Measurements from ENCODE around the gene SLC25A22.
A peak's percentile ranks its signal among the peaks of the same experiment; 100 is the strongest.

Gene SLC25A22

GRCh38 chr11:802693-803466, 4.8 kb upstream of the SLC25A22 start:
- DNase-seq, result no peak

GRCh38 chr11:802018-802617, 4.0 kb upstream of the SLC25A22 start:
- no peak for DNase-seq

GRCh38 chr11:801097-801780, 3.2 kb upstream of the SLC25A22 start:
- DNase-seq, result no peak

DNA sequence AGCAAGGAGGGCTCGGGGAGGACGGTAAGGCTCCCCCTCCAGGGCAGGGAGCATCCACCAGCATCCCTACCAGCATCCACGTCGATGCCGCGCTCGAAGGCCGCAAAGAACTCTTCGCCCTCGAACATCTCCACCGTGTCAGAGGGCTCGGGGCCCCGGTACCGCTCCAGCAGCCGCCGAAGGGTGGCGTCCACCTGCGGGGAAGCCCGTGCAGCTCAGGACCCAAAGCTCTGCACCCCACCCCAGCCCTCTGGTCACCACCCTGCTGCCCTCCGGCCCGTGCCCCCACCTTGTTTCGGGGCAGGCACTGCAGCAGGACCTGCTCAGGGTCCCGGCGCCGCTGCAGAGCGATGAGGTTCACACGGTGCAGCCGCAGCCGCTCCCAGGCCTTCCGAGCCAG, 2.4 kb upstream of the SLC25A22 start:
- DNase-seq, result no peak

GRCh38 chr11:799641-800316, 1.7 kb upstream of the SLC25A22 start:
- DNase-seq, result no peak

GRCh38 chr11:797296-798092, 587 bp downstream of the SLC25A22 start:
- peak; percentile 77 to 83 for DNase-seq

GRCh38 chr11:796565-797295, 1.4 kb downstream of the SLC25A22 start:
- no peak for DNase-seq

- DNase-seq, result peak; percentile 49 to 86
Observed at GRCh38 chr11:795634-796564, 2.2 kb downstream of the SLC25A22 start.

- DNase-seq, result no peak
Observed at GRCh38 chr11:794766-795633, 3.1 kb downstream of the SLC25A22 start.

DNA sequence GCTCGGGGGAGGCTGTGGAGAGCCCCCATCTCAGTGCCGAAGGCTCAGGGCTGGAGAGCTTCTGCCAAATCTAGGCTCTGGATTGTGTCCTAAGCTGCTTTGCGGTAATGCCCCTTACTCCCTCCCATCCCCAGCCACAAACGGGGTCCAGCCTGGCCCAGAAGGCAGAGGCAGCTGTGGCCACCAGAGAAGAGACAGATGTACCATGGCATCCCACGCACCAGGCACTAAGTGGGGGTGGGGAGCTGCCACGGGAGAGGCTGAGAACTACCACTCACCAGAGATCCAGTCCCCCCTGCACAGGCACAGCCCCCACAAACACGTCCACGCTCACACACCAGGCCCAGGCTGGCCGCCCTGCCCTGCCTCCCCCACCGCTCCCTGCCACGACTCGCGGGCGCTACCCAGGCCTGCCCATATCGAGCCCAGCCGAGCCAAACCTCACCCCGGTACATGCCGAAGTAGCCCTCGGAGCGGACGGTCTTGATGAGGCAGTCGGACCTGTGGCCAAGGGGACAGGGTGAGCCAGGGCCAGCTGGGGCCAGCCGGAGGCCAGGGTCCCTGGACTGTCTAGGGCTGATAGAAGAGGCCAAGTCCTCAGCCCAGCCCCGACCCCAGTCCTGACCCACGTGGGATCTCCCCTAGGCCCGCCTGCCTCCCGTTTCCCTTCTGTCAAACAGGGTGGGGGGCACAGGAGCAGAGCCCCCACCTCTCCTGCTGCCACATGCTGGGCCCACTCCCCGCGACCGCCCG, 3.9 kb downstream of the SLC25A22 start:
- no peak for DNase-seq

GRCh38 chr11:793556-793955, 4.5 kb downstream of the SLC25A22 start:
- DNase-seq, result no peak

DNA sequence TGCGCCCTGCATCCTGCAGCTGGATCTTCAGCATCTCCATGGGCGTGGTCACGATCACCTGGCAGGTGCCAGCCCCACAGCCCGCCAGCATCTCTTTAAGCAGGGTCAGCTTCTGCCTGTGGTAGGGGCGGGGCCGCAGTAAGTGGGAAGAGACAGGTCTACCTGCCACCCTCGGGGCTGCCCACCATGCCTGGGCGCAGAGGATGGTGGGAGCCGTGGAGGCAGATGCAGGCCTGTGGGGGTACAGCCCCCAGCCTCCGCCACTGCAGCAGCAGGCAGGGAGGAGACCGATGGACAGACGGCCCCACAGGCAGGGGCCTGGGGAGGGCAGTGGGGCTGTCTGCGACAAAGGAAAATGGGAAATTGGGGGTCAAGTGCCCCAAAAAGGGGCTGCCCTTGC, 5.2 kb downstream of the SLC25A22 start:
- peak in 1 of 2 experiments; percentile 43 for DNase-seq

- no peak for DNase-seq
Observed at GRCh38 chr11:792535-792821, 5.6 kb downstream of the SLC25A22 start.

DNA sequence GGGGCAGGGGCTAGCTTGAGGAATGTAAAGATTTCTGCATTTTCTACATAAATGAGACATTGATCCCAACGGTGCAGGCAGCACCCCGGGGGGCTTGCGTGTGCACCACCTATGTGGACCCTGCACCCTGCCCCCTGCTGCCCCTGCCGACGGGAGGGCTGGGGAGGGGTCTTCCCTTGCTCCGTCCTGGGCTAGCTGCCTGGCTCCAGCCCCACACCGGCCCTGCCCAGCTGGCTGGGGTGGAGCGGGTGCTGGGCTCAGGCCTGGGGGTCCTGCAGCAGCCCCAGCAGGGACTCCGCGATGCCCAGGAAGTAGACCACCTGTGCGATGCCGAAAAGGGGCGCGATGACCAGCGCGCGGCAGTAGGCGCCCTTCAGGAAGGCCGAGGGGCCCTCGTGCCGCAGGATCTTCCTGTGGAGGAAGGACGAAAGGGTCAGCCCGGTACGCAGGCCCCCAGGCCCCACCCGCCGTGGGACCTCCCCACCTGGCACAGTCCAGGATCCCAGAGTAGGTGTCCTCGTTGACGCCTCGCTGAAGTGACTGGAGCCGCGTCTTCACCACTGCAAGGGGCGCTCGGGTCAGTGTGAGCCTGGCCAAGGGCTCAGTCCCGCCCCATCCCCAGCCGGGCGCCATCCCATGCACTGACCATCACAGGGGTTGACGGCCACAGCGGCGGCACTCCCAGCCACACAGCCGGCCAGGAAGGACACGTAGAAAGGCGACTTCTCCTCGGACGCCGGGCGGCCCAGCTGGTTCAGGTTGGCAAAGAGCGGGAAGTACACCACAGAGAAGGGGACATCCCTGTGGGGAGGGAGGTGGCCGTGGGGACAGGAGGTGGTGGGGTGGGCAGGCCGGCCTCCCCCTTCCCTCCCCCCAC, 6.2 kb downstream of the SLC25A22 start:
- no peak for DNase-seq

GRCh38 chr11:790721-791564, 7.1 kb downstream of the SLC25A22 start:
- no peak for DNase-seq

DNA sequence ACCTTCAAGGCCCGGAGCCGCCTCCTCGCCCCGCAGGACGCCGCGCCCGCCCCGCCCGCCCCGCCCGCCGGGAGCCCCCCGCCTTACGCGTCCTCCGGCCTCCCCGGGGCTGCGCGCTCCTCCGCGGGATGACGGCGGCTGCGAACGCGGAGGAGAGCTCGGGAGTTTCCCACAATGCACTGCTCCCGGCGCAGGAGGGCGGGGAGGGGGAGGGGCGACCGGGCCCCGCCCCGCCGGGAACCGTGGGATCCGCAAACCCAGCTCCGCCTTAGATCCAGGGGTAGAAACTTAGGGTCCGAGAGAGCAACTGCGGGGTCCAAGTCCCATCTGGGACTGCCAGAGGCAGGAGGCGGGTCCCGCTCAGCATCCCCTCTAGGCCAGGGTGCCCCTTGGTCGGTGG, 8.1 kb downstream of the SLC25A22 start, which contains the start of gene CEND1:
Gene CEND1 (minus strand): TSS at position 148 of the 400 bp plus-strand sequence. CDS start 1,514 bp downstream, outside the sequence.
- peak in 1 of 2 experiments; percentile 34 for DNase-seq

Measured in NCI-H187 (cell line).